Measurements from ENCODE around the gene PRKCQ. TPM values are rescaled to one million over a fixed set of nuclear protein-coding genes. Genes with fewer than 3 reads are reported as not detected.

PRKCQ gene
- total and polyA plus RNA-seq, 2 of the 13 experiments (the other 11 are each of a cell fraction or from before 2014, with no cell fraction given), result 0.13 to 0.35 TPM

DNA sequence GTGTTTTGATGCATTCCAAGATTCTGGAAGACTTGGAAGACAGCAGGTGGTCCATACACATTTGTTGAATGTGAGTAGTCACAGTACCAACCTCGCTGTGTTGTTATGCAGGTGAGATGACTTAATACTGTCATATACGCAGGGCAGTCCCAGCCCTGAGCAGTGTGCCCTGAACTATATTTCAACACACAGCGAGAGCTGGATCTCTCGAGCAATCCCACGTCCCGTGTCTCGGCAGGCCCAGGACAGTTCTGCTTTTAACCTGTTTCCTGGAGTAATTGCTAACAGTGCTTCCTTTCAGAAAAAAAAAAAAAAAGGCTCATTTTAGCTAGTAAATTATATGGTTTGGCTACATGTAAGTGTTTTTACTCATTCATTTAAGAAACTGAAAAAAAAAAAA is 179.7 kb downstream of the PRKCQ start:
- no TSS peak for BruUV-seq (replicated peaks)
- DNase-seq (ENCODE audit: low spot score) (no peak), FAIRE-seq (no peak), ATAC-seq (no peak)
- Histone ChIP-seq H3K9ac (ENCODE audit: insufficient read depth, low read depth, low read length) (no peak overlapping the region), H3K27me3 (ENCODE audit: control insufficient read depth in 1 of 2, insufficient read depth in 2 of 2, low read length in 2 of 2) (peaks cover 1 to 28% of the 10 kb centered on the region in 2 experiments; a peak in 3 of 5 replicates), H3K4me3 (replicated peaks in 1 of 3; ENCODE audit: insufficient read depth in 1 of 3, low read depth in 2 of 3, low read length in 3 of 3) (no peak overlapping the region), H3K36me3 (replicated peaks in 1 of 2; ENCODE audit: control insufficient read depth in 1 of 2, insufficient read depth in 2 of 2, low read length in 2 of 2) (no peaks in the 10 kb centered on the region), H4K20me1 (ENCODE audit: insufficient read depth, low read length) (no peaks in the 10 kb centered on the region), H3K79me2 (ENCODE audit: insufficient read depth, low read length) (no peaks in the 10 kb centered on the region), H3K9me3 (ENCODE audit: low read length) (no peaks in the 10 kb centered on the region), H3K4me1 (ENCODE audit: insufficient read depth, low read length) (peaks cover 6% of the 10 kb centered on the region; the same call in 1 of the 2 replicates), H3K4me2 (ENCODE audit: low read depth, low read length) (no peak overlapping the region), H2AFZ (ENCODE audit: low read length) (no peak overlapping the region), H3K27ac (ENCODE audit: extremely low read length, insufficient read depth, low read length) (no peak overlapping the region)
- TF ChIP-seq, protein P1, sequence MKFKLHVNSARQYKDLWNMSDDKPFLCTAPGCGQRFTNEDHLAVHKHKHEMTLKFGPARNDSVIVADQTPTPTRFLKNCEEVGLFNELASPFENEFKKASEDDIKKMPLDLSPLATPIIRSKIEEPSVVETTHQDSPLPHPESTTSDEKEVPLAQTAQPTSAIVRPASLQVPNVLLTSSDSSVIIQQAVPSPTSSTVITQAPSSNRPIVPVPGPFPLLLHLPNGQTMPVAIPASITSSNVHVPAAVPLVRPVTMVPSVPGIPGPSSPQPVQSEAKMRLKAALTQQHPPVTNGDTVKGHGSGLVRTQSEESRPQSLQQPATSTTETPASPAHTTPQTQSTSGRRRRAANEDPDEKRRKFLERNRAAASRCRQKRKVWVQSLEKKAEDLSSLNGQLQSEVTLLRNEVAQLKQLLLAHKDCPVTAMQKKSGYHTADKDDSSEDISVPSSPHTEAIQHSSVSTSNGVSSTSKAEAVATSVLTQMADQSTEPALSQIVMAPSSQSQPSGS (CRISPR knock-in tag; IDR thresholded peaks at IDR 0.05), result no peak
- TF ChIP-seq, protein P2, sequence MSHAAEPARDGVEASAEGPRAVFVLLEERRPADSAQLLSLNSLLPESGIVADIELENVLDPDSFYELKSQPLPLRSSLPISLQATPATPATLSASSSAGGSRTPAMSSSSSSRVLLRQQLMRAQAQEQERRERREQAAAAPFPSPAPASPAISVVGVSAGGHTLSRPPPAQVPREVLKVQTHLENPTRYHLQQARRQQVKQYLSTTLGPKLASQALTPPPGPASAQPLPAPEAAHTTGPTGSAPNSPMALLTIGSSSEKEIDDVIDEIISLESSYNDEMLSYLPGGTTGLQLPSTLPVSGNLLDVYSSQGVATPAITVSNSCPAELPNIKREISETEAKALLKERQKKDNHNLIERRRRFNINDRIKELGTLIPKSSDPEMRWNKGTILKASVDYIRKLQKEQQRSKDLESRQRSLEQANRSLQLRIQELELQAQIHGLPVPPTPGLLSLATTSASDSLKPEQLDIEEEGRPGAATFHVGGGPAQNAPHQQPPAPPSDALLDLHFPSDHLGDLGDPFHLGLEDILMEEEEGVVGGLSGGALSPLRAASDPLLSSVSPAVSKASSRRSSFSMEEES (CRISPR knock-in tag; IDR thresholded peaks at IDR 0.05), result no peak
- TF ChIP-seq ZNF33B (CRISPR knock-in tag; IDR thresholded peaks at IDR 0.05), result no peak
- CTCF ChIA-PET (ENCODE audit: low intra/inter-chr PET ratio, low total read pairs), result interaction anchor here (2.7 kb wide), 1 partner anchor 312 kb away, joined by 25 read pairs; the partner anchor contains the start of gene RBM17
- POLR2A ChIA-PET, result no interaction called here
- intact Hi-C loops (cut with micrococcal nuclease; ENCODE audit: unreplicated experiment), result loop anchor here (5.0 to 10.0 kb wide), 3 partner anchors 126 to 388 kb away; partner anchors contain the start of gene RBM17
- in situ Hi-C loops (cut with HindIII; ENCODE audit: extremely low pct_ligation_motif_present, low pct_unique_long_range_greater_than_20kb), result loop anchor here (5.0 to 10.0 kb wide), 2 partner anchors 198 to 226 kb away; partner anchors contain the start of gene PFKFB3
- WGBS (ENCODE audit: low lambda C conversion rate), result 35% methylated on average over 7 of the region's 7 CpGs

DNA sequence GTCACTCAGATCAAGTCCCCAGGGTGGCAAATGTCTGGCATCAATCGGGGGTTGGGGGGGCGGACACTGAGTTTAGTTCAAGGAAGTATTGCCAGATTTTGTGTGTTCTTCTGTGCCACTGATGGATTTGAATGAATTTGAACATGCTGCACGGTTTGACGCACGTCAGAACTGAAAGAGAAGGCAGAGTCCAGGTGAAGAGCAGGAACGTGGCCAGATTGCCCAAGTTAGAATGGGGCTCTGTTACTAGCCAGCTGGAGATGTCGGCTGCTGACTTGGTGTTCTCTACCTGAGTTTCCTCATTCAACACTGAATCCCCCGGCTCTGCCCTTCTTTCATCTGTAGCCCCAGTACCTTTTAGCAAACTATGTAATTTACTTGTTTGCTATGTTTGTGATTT is 180.2 kb downstream of the PRKCQ start:
- CTCF ChIA-PET (ENCODE audit: low intra/inter-chr PET ratio, low total read pairs), result no interaction called here
- intact Hi-C loops (cut with micrococcal nuclease; ENCODE audit: unreplicated experiment), result loop anchor here (5.0 to 10.0 kb wide), 3 partner anchors 125 to 388 kb away; partner anchors contain the start of gene RBM17
- ATAC-seq (no peak; the same call in 2 of the 3 replicates), DNase-seq (ENCODE audit: low spot score) (no peak), FAIRE-seq (no peak)
- Histone ChIP-seq H3K4me1 (ENCODE audit: insufficient read depth, low read length) (peaks cover 6% of the 10 kb centered on the region; the same call in 1 of the 2 replicates), H4K20me1 (ENCODE audit: insufficient read depth, low read length) (no peaks in the 10 kb centered on the region), H3K79me2 (ENCODE audit: insufficient read depth, low read length) (no peaks in the 10 kb centered on the region), H3K27ac (ENCODE audit: extremely low read length, insufficient read depth, low read length) (no peak overlapping the region), H3K36me3 (replicated peaks in 1 of 2; ENCODE audit: control insufficient read depth in 1 of 2, insufficient read depth in 2 of 2, low read length in 2 of 2) (no peaks in the 10 kb centered on the region), H3K9ac (ENCODE audit: insufficient read depth, low read depth, low read length) (no peak overlapping the region), H3K9me3 (ENCODE audit: low read length) (no peaks in the 10 kb centered on the region), H3K27me3 (ENCODE audit: control insufficient read depth in 1 of 2, insufficient read depth in 2 of 2, low read length in 2 of 2) (peaks cover 1 to 28% of the 10 kb centered on the region in 2 experiments; a peak in 3 of 5 replicates), H3K4me2 (ENCODE audit: low read depth, low read length) (no peak overlapping the region), H2AFZ (ENCODE audit: low read length) (no peak overlapping the region), H3K4me3 (replicated peaks in 1 of 3; ENCODE audit: insufficient read depth in 1 of 3, low read depth in 2 of 3, low read length in 3 of 3) (no peak overlapping the region)
- in situ Hi-C loops (cut with HindIII; ENCODE audit: extremely low pct_ligation_motif_present, low pct_unique_long_range_greater_than_20kb), result loop anchor here (5.0 to 10.0 kb wide), 2 partner anchors 198 to 225 kb away; partner anchors contain the start of gene PFKFB3
- 9% methylated on average over 8 of the region's 8 CpGs for WGBS (ENCODE audit: low lambda C conversion rate)
- POLR2A ChIA-PET, result no interaction called here
- BruUV-seq (replicated peaks), result no TSS peak
- TF ChIP-seq NCOA5 (CRISPR knock-in tag; IDR thresholded peaks at IDR 0.05) (no peak), SATB2 (CRISPR knock-in tag; IDR thresholded peaks at IDR 0.05) (no peak), KAT7 (CRISPR knock-in tag; IDR thresholded peaks at IDR 0.05; ENCODE audit: borderline replicate concordance) (no peak), HMGA1 (CRISPR knock-in tag; conservative IDR thresholded peaks at IDR 0.05) (no peak), ZNF10 (CRISPR knock-in tag; IDR thresholded peaks at IDR 0.05; ENCODE audit: borderline replicate concordance, low read depth) (no peak)
- TF ChIP-seq, protein P3, sequence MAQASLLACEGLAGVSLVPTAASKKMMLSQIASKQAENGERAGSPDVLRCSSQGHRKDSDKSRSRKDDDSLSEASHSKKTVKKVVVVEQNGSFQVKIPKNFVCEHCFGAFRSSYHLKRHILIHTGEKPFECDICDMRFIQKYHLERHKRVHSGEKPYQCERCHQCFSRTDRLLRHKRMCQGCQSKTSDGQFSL (CRISPR knock-in tag; IDR thresholded peaks at IDR 0.05), result no peak
- TF ChIP-seq, protein P4, sequence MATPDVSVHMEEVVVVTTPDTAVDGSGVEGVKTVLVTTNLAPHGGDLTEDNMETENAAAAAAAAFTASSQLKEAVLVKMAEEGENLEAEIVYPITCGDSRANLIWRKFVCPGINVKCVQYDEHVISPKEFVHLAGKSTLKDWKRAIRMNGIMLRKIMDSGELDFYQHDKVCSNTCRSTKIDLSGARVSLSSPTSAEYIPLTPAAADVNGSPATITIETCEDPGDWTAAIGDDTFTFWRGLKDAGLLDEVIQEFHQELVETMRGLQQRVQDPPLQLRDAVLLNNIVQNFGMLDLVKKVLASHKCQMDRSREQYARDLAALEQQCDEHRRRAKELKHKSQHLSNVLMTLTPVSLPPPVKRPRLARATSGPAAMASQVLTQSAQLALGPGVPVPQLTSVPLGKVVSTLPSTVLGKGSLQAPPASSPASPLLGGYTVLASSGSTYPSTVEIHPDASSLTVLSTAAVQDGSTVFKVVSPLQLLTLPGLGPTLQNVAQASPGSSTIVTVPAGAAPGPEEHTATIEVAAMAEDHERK (CRISPR knock-in tag; IDR thresholded peaks at IDR 0.05; ENCODE audit: low read depth), result no peak
- TF ChIP-seq, protein P5, sequence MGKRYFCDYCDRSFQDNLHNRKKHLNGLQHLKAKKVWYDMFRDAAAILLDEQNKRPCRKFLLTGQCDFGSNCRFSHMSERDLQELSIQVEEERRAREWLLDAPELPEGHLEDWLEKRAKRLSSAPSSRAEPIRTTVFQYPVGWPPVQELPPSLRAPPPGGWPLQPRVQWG (CRISPR knock-in tag; IDR thresholded peaks at IDR 0.05; ENCODE audit: borderline replicate concordance, low read depth), result no peak

Data from HepG2 (cell line).